Activated CD4-positive, alpha-beta T cell treated with anti-CD3 and anti-CD28 coated beads for 4 hours (primary cell): ENCODE data around the gene DDR1.
"Not testable (repeated sequence)": the region's sequence is repeated elsewhere in the genome, so short reads cannot be mapped to it uniquely, and the experiment has no call there.

Experiments used
- DNase-seq, 2 donors: peaks; one replicate each; pipeline ENCODE4 v3.0.0-alpha.2; 2020

The DDR1 gene

DNA sequence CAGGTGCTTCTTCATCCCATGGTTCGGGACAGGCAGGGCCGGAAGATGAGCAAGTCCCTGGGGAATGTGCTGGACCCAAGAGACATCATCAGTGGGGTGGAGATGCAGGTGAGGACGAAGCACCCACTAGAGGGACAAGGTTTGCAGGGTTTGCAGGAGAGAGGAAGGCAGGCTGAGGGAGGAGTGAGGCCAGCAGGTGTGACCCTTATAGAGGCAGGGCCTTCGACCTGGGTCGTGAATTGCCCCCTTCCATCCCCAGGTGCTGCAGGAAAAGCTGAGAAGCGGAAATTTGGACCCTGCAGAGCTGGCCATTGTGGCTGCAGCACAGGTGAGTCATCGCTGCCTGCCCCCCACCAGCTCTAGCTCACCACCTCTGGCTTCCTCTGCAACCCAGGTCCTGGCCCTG is 38.1 kb downstream of the DDR1 start:
- DNase-seq: no peak

DNA sequence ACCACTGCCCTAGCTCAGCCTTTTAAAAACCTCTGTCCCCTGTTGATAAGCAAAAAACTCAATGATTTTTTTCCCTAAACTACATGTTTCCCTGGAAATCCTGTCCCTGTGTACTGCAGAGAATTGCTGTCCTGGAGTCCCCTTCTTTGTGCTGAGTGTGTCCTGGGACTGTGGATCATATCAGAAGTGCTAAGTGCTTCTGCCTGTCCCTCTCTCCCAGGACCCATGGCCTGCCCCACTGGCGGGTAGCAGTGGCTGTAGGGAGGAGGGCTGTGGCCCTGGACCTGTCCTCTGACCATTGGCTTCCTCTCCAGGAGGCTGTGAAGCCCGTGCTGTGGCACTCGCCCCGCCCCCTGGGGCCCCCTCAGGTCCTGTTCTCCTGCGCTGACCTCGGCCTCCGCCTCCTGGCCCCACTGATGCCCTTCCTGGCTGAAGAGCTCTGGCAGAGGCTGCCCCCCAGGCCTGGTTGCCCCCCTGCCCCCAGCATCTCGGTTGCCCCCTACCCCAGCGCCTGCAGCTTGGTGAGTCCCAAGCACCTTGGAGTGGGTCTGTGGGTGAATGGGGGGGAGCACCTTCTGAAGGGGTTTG is 39.8 kb downstream of the DDR1 start:
- not testable (repeated sequence) for DNase-seq

DNA sequence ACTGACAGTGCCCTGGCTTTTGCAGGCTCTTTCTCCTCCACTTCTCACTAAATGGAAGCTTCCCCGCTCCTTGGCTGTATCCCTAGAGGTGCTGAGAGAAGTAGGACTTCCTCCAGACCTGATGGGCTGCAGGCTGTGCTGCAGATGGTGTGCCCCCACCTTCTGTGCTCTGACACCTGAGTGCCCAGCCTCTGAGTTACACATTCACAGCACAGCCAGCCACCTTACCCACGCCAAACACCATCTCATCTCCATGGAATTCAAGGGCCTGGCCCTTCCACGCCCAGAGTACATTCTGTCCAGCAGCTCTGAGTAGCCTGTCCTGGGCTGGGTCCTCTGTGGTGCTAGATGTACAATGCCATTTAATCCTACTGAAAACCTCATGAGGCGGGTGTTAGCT is 42.3 kb downstream of the DDR1 start:
- DNase-seq: no peak

DNA sequence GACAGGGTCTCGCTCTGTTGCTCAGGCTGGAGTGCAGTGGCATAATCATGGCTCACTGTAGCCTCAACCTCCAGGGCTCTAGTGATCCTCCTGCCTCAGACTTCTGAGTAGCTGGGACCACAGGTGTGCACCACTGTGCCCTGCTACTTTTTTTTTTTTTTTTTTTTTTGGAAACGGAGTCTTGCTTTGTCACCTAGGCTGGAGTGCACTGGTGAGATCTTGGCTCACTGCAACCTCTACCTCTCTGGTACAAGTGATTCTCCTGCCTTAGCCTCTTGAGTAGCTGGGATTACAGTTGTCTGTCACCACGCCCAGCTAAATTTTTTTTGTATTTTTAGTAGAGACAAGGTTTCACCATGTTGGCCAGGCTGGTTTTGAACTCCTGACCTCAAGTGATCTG is 42.8 kb downstream of the DDR1 start:
- not testable (repeated sequence) for DNase-seq

DNA sequence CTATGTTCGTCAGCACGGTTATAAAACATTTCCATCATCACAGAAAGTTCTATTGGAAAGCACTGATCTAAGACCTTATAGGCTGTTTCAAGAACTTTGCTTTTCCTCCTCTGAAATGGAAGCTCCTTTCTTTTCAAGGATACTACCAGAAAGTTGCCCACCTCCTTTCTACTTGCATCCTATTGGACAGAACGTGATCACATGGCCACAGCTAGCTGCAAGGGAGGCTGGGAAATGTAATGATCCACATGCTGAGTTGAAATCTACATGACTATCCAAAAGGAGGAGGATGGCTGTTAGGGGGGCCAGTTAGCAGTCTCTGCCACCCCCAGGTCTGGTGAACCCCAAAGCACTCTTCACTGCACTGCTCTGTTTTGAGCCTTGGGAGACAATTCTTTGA is 44.4 kb downstream of the DDR1 start:
- no peak for DNase-seq

DNA sequence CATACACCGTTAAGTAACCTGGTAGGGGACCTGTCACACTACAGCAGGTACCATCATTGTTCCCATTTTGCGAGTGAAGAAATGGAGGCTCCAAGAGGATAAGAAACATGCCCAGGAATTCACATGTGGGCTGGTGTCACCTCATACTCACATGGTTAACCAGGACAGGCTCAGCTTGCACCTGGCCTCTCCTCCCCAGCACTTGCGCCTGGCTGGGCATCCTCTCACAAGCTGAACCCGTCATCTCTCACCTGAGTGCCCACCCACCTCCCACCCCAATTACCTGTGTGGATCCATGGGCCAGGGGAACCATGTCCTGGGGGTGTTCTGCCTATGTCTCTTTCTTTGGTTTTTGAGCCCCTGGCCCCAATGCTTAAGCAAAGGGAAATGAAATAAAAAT is 46.2 kb downstream of the DDR1 start:
- no peak for DNase-seq

DNA sequence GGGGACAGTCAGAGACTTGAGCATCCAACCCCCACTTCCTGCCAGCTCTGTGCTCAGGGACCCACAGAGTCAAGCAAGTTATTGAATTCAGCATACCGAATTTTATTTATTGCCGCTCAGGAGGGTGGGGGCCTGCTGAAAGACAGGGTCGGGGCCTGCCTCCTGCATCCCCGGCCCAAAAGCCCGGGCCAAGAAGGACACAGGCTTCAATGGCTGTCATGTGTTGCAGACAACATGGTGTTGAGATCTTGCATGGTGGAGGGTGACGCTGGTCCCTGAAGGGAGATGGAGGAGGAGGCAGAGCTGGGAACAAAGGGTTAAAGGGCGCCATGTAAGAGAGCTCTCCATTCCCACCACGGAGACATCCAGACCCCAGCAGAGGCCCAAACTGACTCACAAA is 47.0 kb downstream of the DDR1 start:
- DNase-seq: no peak

DNA sequence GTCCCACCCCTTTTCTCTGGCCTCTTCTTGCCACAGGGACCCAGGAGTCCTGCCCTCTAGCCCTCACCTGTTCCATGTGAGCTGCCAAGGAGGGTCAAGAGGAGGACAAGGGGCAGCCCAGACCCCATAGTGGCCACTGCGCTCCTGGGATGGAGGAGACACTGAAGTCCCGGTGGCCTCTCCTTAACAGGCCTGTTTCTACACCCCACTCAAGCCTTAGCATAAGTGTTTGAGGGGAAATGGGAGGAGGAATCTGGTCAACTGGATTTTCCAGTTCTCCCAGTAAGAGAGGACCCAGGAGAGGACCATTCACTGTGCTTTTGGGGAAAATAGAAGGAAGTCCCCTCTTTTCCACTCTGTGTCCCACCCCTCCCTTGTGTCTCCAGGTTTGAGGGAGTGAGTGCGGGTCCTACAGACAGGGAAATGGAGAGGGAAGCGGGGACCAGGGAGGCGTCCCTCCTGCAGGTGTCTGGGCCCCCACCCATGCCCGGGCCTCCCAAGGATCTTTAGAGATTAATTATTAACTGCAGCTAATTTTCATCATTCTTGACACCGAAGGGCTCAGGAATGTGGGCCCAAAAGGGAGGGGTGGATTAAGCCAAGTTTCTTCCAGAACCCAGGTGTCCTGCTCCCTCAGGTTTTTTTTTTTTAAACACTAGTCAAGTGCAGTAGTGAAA is 47.8 kb downstream of the DDR1 start, which contains the start of gene SFTA2:
SFTA2 (minus strand) TSS at position 202 of the 677 bp plus-strand sequence; CDS start at position 128, 74 bp downstream.
- DNase-seq: no peak

DNA sequence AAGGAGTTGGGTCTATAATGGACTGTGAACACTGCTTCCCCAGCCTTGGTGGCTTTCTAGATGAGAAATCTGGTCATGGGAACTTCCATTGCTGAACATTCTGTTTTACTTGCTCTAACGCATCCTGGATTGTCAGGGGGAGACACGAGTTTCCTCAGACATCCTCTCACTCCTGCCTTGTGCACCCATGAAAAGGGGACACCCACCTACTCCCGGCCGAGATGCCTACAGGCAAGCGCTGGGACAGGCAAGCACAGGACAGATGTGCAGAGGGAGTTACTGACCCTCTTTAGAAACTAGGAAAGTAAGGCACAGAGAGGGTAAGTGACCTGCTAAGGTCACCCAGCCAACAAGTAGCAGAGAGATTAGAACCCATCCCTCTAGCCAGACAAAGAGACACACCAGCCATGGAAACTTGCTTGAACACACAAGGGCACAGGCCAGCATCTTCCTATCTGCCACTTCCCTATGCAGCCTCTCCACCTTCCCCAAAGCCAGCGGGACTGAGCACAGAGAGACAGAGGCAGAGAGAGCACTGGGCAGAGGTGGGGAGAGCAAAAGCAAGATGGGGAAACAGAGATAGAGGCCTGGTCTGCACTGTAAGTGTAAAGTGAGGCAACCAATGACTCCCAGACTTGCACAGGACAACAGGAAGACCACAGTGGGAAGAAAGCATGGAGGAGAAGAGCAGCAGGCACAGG is 48.5 kb downstream of the DDR1 start:
- no peak for DNase-seq

DNA sequence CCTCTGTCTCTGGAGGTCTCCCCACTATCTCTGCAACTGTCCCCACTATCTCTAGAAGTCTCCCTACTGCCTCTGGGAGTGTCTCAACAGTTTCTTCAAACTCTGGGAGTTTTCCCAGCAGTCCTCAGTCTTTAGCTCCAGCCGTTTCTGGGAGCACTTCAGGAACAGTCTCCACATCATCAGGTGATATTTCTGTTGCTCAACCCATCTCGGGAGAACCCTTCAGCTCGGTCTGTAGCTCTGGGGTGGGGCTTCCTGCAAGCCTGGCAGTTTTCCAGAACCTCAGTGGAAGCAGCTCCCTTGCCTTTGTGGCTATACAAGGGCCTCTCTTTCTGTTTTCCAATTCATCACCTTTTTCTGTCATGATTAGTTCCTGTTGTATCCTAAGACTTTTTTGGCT is 50.7 kb downstream of the DDR1 start:
- no peak for DNase-seq

DNA sequence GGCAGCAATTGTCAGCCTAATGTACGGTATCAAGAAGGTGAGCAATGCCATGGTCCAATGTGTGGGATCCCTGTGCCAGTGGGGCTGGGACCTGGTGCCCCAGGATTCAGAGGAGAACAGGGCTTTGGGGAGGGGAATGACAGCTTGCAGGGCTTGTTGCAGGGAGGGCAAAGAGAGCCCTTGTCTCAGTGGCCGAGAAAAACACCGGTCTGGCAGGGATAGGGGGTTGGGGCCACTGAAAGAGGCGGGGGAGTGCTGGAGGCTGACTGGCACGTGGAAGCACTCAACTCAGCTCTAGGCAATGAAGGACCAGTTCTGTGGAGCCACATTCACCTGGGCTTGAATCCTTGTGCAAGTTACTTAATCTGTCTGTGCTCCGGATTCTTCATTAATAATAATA is 52.9 kb downstream of the DDR1 start:
- DNase-seq: no peak

DNA sequence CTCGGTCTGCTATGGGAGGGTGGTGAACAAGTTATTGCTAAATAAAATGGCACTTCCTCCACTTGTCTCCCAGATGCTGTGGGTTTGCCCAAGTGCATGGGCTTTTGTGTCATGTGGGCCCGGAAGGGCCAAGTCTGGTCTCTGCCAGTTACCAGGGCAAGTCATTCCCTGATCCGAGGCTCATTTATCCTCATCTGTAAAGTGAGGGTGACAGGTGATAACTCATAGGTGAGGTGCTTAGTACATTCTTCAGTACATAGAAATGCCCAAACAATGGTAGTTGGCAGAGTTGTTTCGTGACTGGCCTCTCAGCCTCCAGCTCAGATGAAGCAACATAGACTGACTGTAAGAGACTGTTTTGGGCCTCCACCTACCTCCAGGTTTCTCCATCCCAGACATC is 54.4 kb downstream of the DDR1 start:
- no peak for DNase-seq

DNA sequence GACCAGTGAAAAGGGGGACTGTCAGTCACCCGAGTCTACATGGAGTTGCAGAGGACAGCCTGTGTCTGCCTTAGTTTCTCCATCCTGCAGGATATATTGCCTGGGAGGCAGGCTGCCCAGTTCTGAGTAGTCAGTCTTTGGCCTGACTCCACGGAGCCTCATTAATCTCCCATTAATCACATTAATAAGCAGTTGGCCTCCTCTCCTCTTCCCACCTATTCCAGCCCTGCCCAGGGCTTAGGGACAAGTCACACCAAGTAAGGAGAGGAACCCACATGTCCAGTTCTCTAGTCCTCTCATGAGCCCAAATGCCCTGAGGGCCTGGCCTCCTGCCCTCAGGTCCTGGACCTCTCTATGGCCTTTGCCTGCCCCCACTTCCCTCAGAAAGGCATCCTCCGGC is 55.2 kb downstream of the DDR1 start:
- no peak for DNase-seq

DNA sequence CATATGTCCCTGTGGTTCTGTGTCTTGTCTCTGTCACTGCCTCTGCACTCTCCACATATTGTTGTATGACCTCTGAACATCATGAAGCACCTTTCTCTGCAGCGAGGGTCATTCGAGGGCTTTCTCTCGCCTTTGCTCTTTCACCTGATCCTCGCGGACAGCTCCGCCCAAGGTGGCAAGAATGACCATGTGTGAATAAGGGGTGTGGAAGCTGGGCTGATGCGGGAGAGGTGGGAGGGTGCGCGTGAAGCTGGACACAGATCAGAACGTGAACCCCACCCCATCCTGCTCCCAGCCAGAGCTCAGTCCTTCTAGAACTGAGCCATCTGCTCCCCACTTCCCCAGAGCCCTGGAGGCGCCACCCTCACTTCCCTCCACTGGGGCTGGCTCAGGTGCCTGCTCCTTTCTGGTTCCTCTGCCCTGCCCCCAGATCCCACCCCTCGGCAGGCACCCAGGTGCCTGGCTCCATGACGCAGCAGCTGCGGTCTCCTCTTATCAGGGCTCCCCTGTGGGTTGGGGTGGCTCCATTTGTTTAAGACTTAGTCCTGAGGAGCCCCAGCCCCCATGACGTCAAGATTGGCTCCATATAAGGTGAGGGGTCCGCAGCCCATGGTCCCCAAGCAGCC is 56.2 kb downstream of the DDR1 start, which contains the start of gene MUCL3:
MUCL3 (plus strand) TSS at position 613 of the 626 bp plus-strand sequence. CDS start 27 bp downstream, outside the sequence.
- DNase-seq: no peak

DNA sequence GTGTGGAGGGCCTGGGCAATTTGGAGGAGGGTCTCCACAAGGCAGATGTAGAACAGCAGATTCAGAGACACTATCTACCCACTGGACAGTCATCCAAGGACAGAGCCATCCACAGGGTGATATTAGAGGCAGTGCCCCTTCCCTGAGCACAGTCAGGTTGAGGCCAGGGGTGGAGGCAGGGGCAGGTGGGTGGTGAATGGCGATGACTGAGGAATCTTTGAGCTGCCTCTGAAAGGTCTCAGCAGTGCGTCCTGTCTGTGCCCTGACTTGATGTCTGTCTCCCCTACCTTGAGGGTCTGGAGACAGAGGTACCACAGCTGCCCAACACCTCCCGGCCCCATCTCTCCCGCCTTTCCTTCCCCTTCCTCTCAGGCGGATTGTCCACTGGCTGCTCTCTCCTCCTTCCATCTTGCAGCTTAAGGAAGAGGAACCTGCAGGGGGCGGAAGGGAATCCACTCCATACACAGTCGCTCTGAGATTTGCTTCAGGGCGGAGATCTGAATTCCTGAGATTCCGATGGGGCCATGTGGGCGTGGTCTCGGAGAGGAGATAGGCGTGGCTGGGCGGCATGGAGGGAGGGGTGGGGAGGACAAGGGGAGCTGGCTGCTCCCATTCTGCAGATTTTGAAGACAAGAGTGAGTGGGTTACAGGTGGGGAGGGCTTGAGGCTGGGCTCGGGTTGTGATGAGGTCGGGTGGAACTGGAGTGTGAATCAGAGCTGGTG is 58.2 kb downstream of the DDR1 start:
- DNase-seq: no peak

DNA sequence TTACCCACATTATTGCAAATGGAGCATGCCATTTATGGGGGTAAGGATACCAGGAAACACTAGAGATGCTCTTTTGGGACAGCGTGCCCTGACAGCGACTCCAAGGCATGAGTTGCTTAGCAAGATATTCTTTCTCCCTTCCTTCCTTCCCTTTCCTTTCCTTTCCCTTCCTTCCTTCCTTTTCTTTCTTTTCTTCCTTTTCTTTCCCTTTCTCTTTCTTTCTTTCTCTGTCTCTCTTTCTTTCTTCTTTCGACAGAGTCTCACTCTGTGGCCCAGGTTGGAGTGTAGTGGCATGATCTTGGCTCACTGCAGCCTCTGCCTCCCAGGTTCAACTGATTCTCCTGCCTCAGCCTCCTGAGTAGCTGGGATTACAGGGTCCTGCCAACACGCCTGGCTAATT is 59.7 kb downstream of the DDR1 start:
- no peak for DNase-seq

DNA sequence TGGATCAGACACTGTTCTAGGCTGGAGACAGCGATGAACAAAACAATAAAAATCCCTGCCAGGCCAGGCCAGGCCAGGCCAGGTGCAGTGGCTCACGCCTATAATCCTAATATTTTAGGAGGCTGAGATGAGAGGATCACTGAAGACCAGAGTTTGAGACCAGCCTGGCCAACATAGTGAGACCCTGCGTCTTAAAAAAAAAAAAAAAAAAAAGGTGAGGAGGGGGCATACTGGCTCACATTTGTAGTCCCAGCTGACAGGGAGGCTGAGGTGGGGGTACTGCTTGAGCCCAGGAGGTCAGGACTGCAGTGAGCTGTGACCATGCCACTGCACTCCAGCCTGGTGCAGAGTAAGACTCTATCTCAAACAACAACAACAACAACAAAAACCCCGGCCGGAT is 61.0 kb downstream of the DDR1 start:
- no peak for DNase-seq

DNA sequence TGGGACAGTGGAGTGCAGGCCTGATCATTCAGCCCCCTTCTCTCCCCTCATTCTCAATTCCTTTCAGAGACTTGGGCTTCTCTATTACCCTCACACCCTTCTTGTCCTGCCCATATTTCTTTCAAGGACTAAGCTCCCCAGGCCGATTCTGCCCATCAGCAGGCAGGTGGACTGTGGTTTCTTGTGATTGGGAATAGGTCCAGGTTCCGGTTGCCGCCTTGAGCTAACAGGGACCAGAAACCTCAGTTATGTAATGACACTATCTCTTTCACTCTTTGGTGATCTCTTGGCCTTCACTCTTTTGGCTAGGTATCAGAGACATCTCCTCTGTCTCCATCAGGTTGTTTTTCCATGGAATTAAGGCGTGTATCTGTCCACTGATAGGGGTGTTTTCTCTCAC is 62.9 kb downstream of the DDR1 start:
- no peak for DNase-seq

DNA sequence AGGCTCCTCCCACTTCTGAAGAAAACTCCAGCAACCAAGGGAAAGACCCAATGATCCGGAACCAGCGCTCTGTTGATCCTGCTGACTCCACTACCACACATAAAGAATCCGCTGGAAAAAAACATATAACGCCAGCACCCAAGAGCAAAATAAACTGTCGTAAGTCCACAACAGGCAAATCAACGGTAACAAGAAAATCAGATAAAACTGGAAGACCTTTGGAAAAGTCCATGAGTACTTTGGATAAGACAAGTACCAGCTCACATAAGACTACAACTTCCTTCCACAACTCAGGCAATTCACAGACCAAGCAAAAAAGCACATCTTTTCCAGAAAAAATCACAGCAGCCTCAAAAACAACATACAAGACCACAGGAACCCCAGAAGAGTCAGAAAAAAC is 64.5 kb downstream of the DDR1 start:
- DNase-seq: no peak
